ENCODE measurements around the gene ABCA2.

GRCh38 chr9:137040568-137040967 lies 12.5 kb upstream of the ABCA2 start:
- TF ChIP-seq CTCF (IDR thresholded peaks at IDR 0.05; ENCODE audit: insufficient read depth, low read length, poor library complexity, severe bottlenecking) (no peak), EZH2phosphoT487 (conservative IDR thresholded peaks at IDR 0.05; ENCODE audit: low read length) (no peak)
